K562 (cell line): ENCODE data around the gene DBF4B. TPM values are rescaled to one million over a fixed set of nuclear protein-coding genes. Genes with fewer than 3 reads are reported as not detected.

Source experiments
- ATAC-seq: fragments of 200-7000 bp; cut with Tn5 transposase; 3 replicates; pipeline ENCODE4 v1.9.1; 2020; ENCODE audit warnings: moderate library complexity
- BruUV-seq: library from RNA; stranded (reverse); fragments of 400-500 nt; replicated peaks from 2 replicates; lab custom pipeline; 2021; lab: Mats Ljungman, UMichigan
- CTCF ChIA-PET: fragments of 300-600 bp; formaldehyde crosslinking; extraction: SDS; loops from one replicate; lab custom pipeline; 2021; ENCODE audit warnings: low intra/inter-chr PET ratio; lab: Yijun Ruan, JAX
- POLR2A ChIA-PET: fragments of 300-600, 350-650 bp; sonication (Branson Sonifier 250); formaldehyde crosslinking; extraction: SDS; loops from one replicate; lab custom pipeline; 2021; ENCODE audit warnings: antibody characterized with exemption, inconsistent platforms; lab: Yijun Ruan, JAX
- DNase-seq, 4 experiments: peaks; one replicate each; pipeline versions ENCODE4 v3.0.0 to v3.0.0-alpha.2; 2011 to 2018; ENCODE audit warnings: low spot score in 3 of 4, mixed read lengths in 3 of 4; ENCODE audit errors: extremely low read depth in 1 of 4
- FAIRE-seq: peaks from 2 replicates; lab custom pipeline; 2011; peaks lifted over from hg19 to GRCh38; lab: Jason Lieb, UNC
- H2AFZ ChIP-seq: 2 replicates; pipeline ENCODE4 v1.6.0; 2011; ENCODE audit warnings: low read depth, low read length, control low read depth, inconsistent platforms
- H3K27ac ChIP-seq: fragments of 200-600 bp; 3 replicates; pipeline ENCODE4 v1.8.0; 2011; ENCODE audit warnings: low read depth, mild to moderate bottlenecking, control low read depth, inconsistent platforms, low read length, moderate library complexity, mixed read lengths; ENCODE audit errors: extremely low read depth
- H3K27me3 ChIP-seq, 2 experiments: fragments of 300-600 bp in 1 of 2; 2 replicates in 1 of 2; 3 replicates in 1 of 2; pipeline versions ENCODE4 v1.6.0 to v1.8.0; 2011; ENCODE audit warnings: inconsistent platforms in 2 of 2, low read length in 2 of 2, mild to moderate bottlenecking in 1 of 2, mixed read lengths in 1 of 2, moderate library complexity in 1 of 2; ENCODE audit not compliant: control insufficient read depth in 2 of 2, insufficient read depth in 2 of 2
- H3K36me3 ChIP-seq: fragments of 300-600 bp; 3 replicates; pipeline ENCODE4 v1.8.0; 2011; ENCODE audit warnings: mild to moderate bottlenecking, low read length, inconsistent platforms; ENCODE audit not compliant: control insufficient read depth, insufficient read depth
- H3K4me1 ChIP-seq, 2 experiments: fragments of 200-600 bp in 1 of 2; replicated peaks in 1 of 2; 2 replicates in 1 of 2; 3 replicates in 1 of 2; pipeline versions ENCODE4 v1.5.1 to v1.8.0; 2011; ENCODE audit warnings: inconsistent platforms in 2 of 2, low read length in 2 of 2, mild to moderate bottlenecking in 1 of 2, mixed read lengths in 1 of 2, moderate library complexity in 1 of 2; ENCODE audit not compliant: control insufficient read depth in 2 of 2, insufficient read depth in 2 of 2
- H3K4me2 ChIP-seq: 2 replicates; pipeline ENCODE4 v1.6.1; 2011; ENCODE audit warnings: low read length, control low read depth, inconsistent platforms, mixed read lengths; ENCODE audit not compliant: insufficient read depth
- H3K4me3 ChIP-seq: fragments of 200-600 bp; sonication (generic), shearing (Covaris generic); 2 replicates; pipeline ENCODE4 v1.5.1; 2016; ENCODE audit warnings: control low read depth, inconsistent platforms
- H3K79me2 ChIP-seq: fragments of 200-600 bp; 3 replicates; pipeline ENCODE4 v1.8.0; 2011; ENCODE audit warnings: low read length, inconsistent platforms; ENCODE audit not compliant: control insufficient read depth, insufficient read depth
- H3K9ac ChIP-seq, 2 experiments: 2 replicates each; pipeline versions ENCODE4 v1.6.0 to v1.6.1; 2011; ENCODE audit warnings: low read depth in 2 of 2, low read length in 2 of 2, control low read depth in 1 of 2, inconsistent platforms in 1 of 2, mild to moderate bottlenecking in 1 of 2, mixed read lengths in 1 of 2; ENCODE audit not compliant: insufficient read depth in 1 of 2
- H3K9me1 ChIP-seq: one replicate; pipeline ENCODE4 v1.6.0; 2011; ENCODE audit warnings: inconsistent platforms, mild to moderate bottlenecking, low read length, moderate library complexity; ENCODE audit not compliant: control insufficient read depth, insufficient read depth
- H3K9me3 ChIP-seq: replicated peaks from 2 replicates; pipeline ENCODE4 v1.5.1; 2011; ENCODE audit warnings: low read depth, low read length, inconsistent platforms; ENCODE audit not compliant: control insufficient read depth, insufficient read depth
- H4K20me1 ChIP-seq: replicated peaks from 2 replicates; pipeline ENCODE4 v1.6.1; 2011; ENCODE audit warnings: low read length, inconsistent platforms, mixed read lengths; ENCODE audit not compliant: control insufficient read depth, insufficient read depth
- BRCA1 ChIP-seq, 2 experiments: fragments of 450-650 bp in 1 of 2; sonication (generic) in 1 of 2; formaldehyde crosslinking in 1 of 2; IDR thresholded peaks; 2 replicates each; pipeline versions ENCODE4 v1.5.0 to v1.6.1; 2017 to 2020; ENCODE audit warnings: mild to moderate bottlenecking in 1 of 2, missing genetic modification reagents in 1 of 2
- CBFA2T2 ChIP-seq: fragments of 450-650 bp; conservative IDR thresholded peaks from 2 replicates; pipeline ENCODE4 v1.6.1; 2017; ENCODE audit warnings: mild to moderate bottlenecking
- ILK ChIP-seq: fragments of 450-650 bp; IDR thresholded peaks from 2 replicates; pipeline ENCODE4 v1.6.1; 2016; ENCODE audit warnings: missing genetic modification characterization, low read depth, mild to moderate bottlenecking, missing compliant biosample characterization, moderate library complexity, borderline replicate concordance
- NR2C2 ChIP-seq, 2 experiments: fragments of 200-800 bp in 1 of 2; sonication (Bioruptor generic) in 1 of 2; sonication (generic) in 1 of 2; formaldehyde crosslinking in 1 of 2; IDR thresholded peaks; 2 replicates each; pipeline versions ENCODE4 v1.6.1 to v1.8.0; 2016 to 2022; ENCODE audit warnings: mild to moderate bottlenecking in 1 of 2, missing compliant biosample characterization in 1 of 2, missing genetic modification characterization in 1 of 2, missing genetic modification reagents in 1 of 2
- SIRT6 ChIP-seq: IDR thresholded peaks from one replicate; pipeline ENCODE4 v1.6.1; 2012; ENCODE audit warnings: low read depth, mild to moderate bottlenecking, control low read depth, inconsistent platforms, low read length, moderate library complexity
- TOE1 ChIP-seq, 2 experiments: fragments of 450-650 bp in 1 of 2; sonication (generic) in 1 of 2; formaldehyde crosslinking in 1 of 2; IDR thresholded peaks; 2 replicates each; pipeline versions ENCODE4 v1.7.1 to v1.8.0; 2016 to 2022; ENCODE audit warnings: borderline replicate concordance in 2 of 2, mild to moderate bottlenecking in 2 of 2, antibody characterized with exemption in 1 of 2, inconsistent platforms in 1 of 2, low read depth in 1 of 2, missing genetic modification reagents in 1 of 2, moderate library complexity in 1 of 2
- U2AF2 ChIP-seq: fragments of 200-400 bp; formaldehyde crosslinking; optimal IDR thresholded peaks from 2 replicates; pipeline ENCODE3; 2017; ENCODE audit warnings: low read depth, mild to moderate bottlenecking, low read length
- ZBTB8A ChIP-seq: fragments of 450-650 bp; IDR thresholded peaks from 2 replicates; pipeline ENCODE4 v1.6.1; 2018; ENCODE audit warnings: mild to moderate bottlenecking, moderate library complexity; ENCODE audit not compliant: partially characterized antibody
- ZNF324 ChIP-seq: fragments of 250-450 bp; sonication (Bioruptor Pico); IDR thresholded peaks from 2 replicates; pipeline ENCODE4 v1.4.0; 2020; ENCODE audit warnings: mild to moderate bottlenecking
- WGBS: fragments of 100-300 bp; shearing (Covaris generic); methylation state at CpG from one replicate; pipeline ENCODE4 v1.1.6; 2016; ENCODE audit warnings: low coverage, mixed read lengths; ENCODE audit not compliant: insufficient coverage; ENCODE audit errors: missing lambda C conversion rate; 5-methylcytosine and 5-hydroxymethylcytosine counted together
- in situ Hi-C: fragments of 300-500 bp; cut with MboI; formaldehyde crosslinking; loops from 4 replicates; pipeline ENCODE4 v1.15.0; 2018; ENCODE audit warnings: inconsistent platforms, mixed read lengths
- intact Hi-C: fragments of 100-400 bp; cut with micrococcal nuclease; formaldehyde crosslinking; loops from 2 replicates; pipeline ENCODE4 v1.14.2; 2022
- polyA plus RNA-seq, 8 experiments: library from polyadenylated mRNA; depleted of rRNA in 4 of 8; stranded (reverse) in 5 of 8; unstranded in 3 of 8; fragments of >200 nt; fragmentation: Nextera tagmentation in 2 of 8; fragmentation: Illumina TruSeq in 1 of 8; extraction: Ambion mirVana in 2 of 8; extraction: Trizol in 1 of 8; gene quantifications; 2 replicates each; pipeline versions ENCODE4 v1.2.1 to v1.2.3, GENCODE V29; 2011 to 2014; ENCODE audit warnings: inconsistent platforms in 1 of 8, missing spikeins in 1 of 8
- total RNA-seq, 7 experiments: library from RNA; depleted of rRNA in 6 of 7; stranded (reverse); fragments of >200 nt in 6 of 7; fragmentation: Illumina TruSeq in 2 of 7; extraction: Trizol in 2 of 7; gene quantifications; 2 replicates each; pipeline versions ENCODE4 v1.2.1 to v1.2.3, GENCODE V29; 2011 to 2021; ENCODE audit warnings: low replicate concordance in 1 of 7
- TF ChIP-seq, protein P1 (sequence below): fragments of 250-450 bp; sonication (Bioruptor Pico); IDR thresholded peaks from 2 replicates; pipeline ENCODE4 v1.4.0; 2020; ENCODE audit warnings: mild to moderate bottlenecking
- TF ChIP-seq, protein P2 (sequence below): fragments of 250-450 bp; sonication (Bioruptor Pico); IDR thresholded peaks from 2 replicates; pipeline ENCODE4 v1.4.0; 2020; ENCODE audit warnings: borderline replicate concordance

DBF4B gene
- total and polyA plus RNA-seq, 9 of the 15 experiments (the other 6 are each of a cell fraction or from before 2014, with no cell fraction given), result 2.5 to 26.9 (median 14.6) TPM

DNA sequence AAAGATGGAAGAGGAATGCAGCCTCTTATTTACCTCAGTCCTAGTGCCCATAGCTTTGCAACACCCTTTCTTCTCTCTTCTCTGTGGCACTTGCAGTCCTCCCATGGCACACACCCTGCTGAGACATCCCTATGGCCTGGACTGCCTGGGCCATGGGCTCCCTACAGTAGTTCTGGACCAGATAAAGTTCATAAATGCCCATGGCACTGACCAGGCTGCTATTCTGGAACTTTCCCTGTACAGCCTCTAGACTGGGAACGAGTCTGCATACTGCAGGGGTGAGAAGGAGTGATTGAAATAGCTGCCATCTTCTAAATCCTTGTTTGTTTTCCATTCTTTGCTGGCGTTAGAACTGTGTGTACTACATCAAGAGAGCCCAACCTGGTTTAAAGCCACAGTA, 25.8 kb downstream of the DBF4B start:
- no peak for FAIRE-seq
- no peak for ATAC-seq
- TF ChIP-seq, protein P1, sequence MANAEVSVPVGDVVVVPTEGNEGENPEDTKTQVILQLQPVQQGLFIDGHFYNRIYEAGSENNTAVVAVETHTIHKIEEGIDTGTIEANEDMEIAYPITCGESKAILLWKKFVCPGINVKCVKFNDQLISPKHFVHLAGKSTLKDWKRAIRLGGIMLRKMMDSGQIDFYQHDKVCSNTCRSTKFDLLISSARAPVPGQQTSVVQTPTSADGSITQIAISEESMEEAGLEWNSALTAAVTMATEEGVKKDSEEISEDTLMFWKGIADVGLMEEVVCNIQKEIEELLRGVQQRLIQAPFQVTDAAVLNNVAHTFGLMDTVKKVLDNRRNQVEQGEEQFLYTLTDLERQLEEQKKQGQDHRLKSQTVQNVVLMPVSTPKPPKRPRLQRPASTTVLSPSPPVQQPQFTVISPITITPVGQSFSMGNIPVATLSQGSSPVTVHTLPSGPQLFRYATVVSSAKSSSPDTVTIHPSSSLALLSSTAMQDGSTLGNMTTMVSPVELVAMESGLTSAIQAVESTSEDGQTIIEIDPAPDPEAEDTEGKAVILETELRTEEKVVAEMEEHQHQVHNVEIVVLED, result no peak
- TF ChIP-seq ZNF324 (CRISPR knock-in tag), result no peak
- no peak for TF ChIP-seq CBFA2T2
- TF ChIP-seq U2AF2, result no peak
- TF ChIP-seq, protein P2, sequence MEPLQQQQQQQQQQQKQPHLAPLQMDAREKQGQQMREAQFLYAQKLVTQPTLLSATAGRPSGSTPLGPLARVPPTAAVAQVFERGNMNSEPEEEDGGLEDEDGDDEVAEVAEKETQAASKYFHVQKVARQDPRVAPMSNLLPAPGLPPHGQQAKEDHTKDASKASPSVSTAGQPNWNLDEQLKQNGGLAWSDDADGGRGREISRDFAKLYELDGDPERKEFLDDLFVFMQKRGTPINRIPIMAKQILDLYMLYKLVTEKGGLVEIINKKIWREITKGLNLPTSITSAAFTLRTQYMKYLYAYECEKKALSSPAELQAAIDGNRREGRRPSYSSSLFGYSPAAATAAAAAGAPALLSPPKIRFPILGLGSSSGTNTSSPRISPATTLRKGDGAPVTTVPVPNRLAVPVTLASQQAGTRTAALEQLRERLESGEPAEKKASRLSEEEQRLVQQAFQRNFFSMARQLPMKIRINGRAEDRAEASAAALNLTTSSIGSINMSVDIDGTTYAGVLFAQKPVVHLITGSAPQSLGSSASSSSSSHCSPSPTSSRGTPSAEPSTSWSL (CRISPR knock-in tag), result no peak
- no peak for TF ChIP-seq ZBTB8A
- no peak for TF ChIP-seq BRCA1 (IDR thresholded peaks at IDR 0.05)
- TF ChIP-seq BRCA1 (CRISPR knock-in tag; IDR thresholded peaks at IDR 0.05), result no peak
- no peak for TF ChIP-seq TOE1 (IDR thresholded peaks at IDR 0.05; ENCODE audit: borderline replicate concordance)
- TF ChIP-seq TOE1 (CRISPR knock-in tag; IDR thresholded peaks at IDR 0.05; ENCODE audit: borderline replicate concordance, low read depth), result no peak
- no peak for TF ChIP-seq ILK
- TF ChIP-seq SIRT6, result no peak
- TF ChIP-seq NR2C2 (CRISPR knock-in tag; IDR thresholded peaks at IDR 0.05), result no peak
- TF ChIP-seq NR2C2 (tag; IDR thresholded peaks at IDR 0.05), result no peak
- TF ChIP-seq, all 486 proteins: peak for 0
- in situ Hi-C loops (no loop called here), intact Hi-C loops (no loop called here)
- WGBS, result 87% methylated on average over 2 of the region's 2 CpGs
- H3K4me1 ChIP-seq, result no peaks in the 10 kb centered on the region
- H3K9me1 ChIP-seq, result peaks cover 3% of the 10 kb centered on the region
- ChIA-PET CTCF (interaction anchor here (1.2 kb wide), 1 partner anchor 131 kb away, joined by 5 read pairs; no protein-coding TSS in a partner anchor), POLR2A (interaction anchor here (0.8 kb wide), 1 partner anchor 20 kb away, joined by 4 read pairs; no protein-coding TSS in a partner anchor)
- peaks cover 61% of the 10 kb centered on the region; the same call in 2 of the 3 replicates for H3K36me3 ChIP-seq
- H3K79me2 ChIP-seq, result no peaks in the 10 kb centered on the region
- DNase-seq, result no peak
- no peaks in the 10 kb centered on the region for H4K20me1 ChIP-seq
- no peak overlapping the region for H3K9ac ChIP-seq
- no peak overlapping the region for H3K27ac ChIP-seq
- no peak overlapping the region for H2AFZ ChIP-seq
- no peaks in the 10 kb centered on the region for H3K27me3 ChIP-seq
- H3K4me3 ChIP-seq, result no peak overlapping the region
- no peak overlapping the region for H3K4me2 ChIP-seq
- H3K9me3 ChIP-seq, result no peaks in the 10 kb centered on the region
- BruUV-seq, result no TSS peak
